Subcutaneous abdominal adipose tissue (tissue), 5 donors: ENCODE data around the gene ABHD11.
A peak's percentile ranks its signal among the peaks of the same experiment; 100 is the strongest.
"Not testable (repeated sequence)": the region's sequence is repeated elsewhere in the genome, so short reads cannot be mapped to it uniquely, and the experiment has no call there.

Experiments used
- H3K27ac ChIP-seq: one replicate; pipeline ENCODE4 v1.7.0; 2013; ENCODE audit warnings: low read depth, mild to moderate bottlenecking, inconsistent platforms, low read length, moderate library complexity
- H3K27me3 ChIP-seq, 5 donors: one replicate each; pipeline ENCODE4 v1.7.0; 2013; ENCODE audit warnings: low read length in 5 of 5, inconsistent platforms in 1 of 5; ENCODE audit not compliant: control insufficient read depth in 5 of 5, insufficient read depth in 4 of 5
- H3K36me3 ChIP-seq, 5 donors: one replicate each; pipeline ENCODE4 v1.7.0; 2013; ENCODE audit warnings: low read length in 5 of 5; ENCODE audit not compliant: control insufficient read depth in 5 of 5, insufficient read depth in 5 of 5
- H3K4me1 ChIP-seq, 5 donors: one replicate each; pipeline ENCODE4 v1.7.0; 2013; ENCODE audit warnings: low read length in 5 of 5, mild to moderate bottlenecking in 3 of 5, moderate library complexity in 1 of 5; ENCODE audit not compliant: control insufficient read depth in 5 of 5, insufficient read depth in 5 of 5
- H3K4me3 ChIP-seq, 5 donors: one replicate each; pipeline ENCODE4 v1.7.0; 2013; ENCODE audit warnings: low read length in 5 of 5, low read depth in 1 of 5
- H3K9ac ChIP-seq, 5 donors: one replicate each; pipeline ENCODE4 v1.7.0; 2013; ENCODE audit warnings: low read length in 5 of 5, mild to moderate bottlenecking in 4 of 5, moderate library complexity in 3 of 5
- H3K9me3 ChIP-seq, 5 donors: one replicate each; pipeline ENCODE4 v1.7.0; 2013; ENCODE audit warnings: low read length in 5 of 5; ENCODE audit not compliant: control insufficient read depth in 5 of 5
- donor health status: healthy.
- donor health status: healthy.
- donor health status: healthy.
- donor health status: healthy.
- donor health status: healthy.

Gene ABHD11

DNA sequence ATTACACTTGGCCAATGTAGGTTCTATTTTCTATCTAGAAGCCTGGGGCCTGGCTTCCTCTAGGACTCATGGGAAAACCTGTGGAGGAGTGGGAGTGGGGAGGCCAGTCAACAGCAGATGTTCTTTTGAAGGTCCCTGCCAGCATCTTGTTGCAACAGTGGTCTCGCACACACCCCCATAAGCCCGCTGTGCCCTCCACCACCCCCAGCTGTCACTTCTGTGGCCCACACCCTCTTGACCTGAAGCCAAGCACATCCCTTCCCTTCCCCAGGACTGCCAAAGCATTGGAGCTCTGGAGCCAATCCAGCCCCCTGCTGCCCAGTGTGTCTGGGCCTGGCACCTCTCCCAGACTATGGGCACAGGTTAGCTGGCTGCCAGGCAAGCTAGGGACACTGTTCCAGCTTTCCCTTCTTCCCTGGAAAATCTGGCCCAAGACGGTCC, 17.2 kb downstream of the ABHD11 start:
- H3K4me3 ChIP-seq: no peak overlapping the region
- peak overlapping the region; percentile 23 for H3K27ac ChIP-seq

DNA sequence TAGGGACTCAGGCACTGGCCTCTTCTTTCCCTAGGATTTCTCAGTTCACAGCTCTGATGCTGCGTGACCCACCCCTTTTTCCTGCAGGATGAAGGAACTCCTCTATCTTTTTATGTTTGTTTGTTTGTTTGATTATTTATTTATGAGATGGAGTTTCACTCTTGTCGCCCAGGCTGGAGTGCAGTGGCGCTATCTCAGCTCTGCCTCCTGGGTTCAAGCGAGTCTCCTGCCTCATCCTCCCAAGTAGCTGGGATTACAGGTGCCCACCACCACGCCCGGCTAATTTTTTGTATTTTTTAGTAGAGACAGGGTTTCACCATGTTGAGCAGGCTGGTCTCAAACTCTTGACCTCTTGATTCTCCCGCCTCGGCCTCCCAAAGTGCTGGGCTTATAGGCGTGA, 18.2 kb downstream of the ABHD11 start:
- H3K9ac ChIP-seq, H3K4me3 ChIP-seq, H3K27me3 ChIP-seq, H3K9me3 ChIP-seq, H3K36me3 ChIP-seq, H3K27ac ChIP-seq: not testable (repeated sequence)
- peaks cover 5 to 52% (median 35%) of the 10 kb centered on the region in 5 donors for H3K4me1 ChIP-seq

More for the DNA sequence above, 17.2 kb downstream of the ABHD11 start:
- no peaks in the 10 kb centered on the region for H3K36me3 ChIP-seq
- no peaks in the 10 kb centered on the region for H3K9me3 ChIP-seq
- H3K4me1 ChIP-seq: peaks cover 4 to 43% (median 31%) of the 10 kb centered on the region in 5 donors
- no peaks in the 10 kb centered on the region for H3K27me3 ChIP-seq
- no peak overlapping the region for H3K9ac ChIP-seq

DNA sequence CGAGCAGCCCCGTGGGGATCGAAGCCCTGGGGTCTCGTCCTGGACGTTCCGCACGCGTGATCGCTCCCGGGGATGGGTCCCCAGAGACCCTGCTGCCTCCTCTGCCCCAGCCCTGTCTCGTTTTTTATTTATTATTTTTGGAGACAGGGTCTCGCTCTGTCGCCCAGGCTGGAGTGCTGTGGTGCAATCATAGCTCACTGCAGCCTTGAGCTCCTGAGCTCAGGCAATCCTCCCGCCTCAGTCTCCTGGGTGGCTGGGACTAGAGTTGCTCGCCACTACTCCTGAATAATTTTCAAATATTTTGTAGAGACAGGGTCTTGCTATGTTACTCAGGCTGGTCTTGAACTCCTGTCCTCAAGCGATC, 18.8 kb downstream of the ABHD11 start:
- no peak overlapping the region for H3K9ac ChIP-seq
- no peaks in the 10 kb centered on the region for H3K9me3 ChIP-seq
- peaks cover 5 to 54% (median 35%) of the 10 kb centered on the region in 5 donors for H3K4me1 ChIP-seq
- H3K27ac ChIP-seq: no peak overlapping the region
- H3K4me3 ChIP-seq: peak overlapping the region in 4 of 5 donors; percentile 36 to 61 (median 47)
- no peaks in the 10 kb centered on the region for H3K27me3 ChIP-seq
- peaks cover 0 to 4% (median 0%) of the 10 kb centered on the region in 5 donors for H3K36me3 ChIP-seq

DNA sequence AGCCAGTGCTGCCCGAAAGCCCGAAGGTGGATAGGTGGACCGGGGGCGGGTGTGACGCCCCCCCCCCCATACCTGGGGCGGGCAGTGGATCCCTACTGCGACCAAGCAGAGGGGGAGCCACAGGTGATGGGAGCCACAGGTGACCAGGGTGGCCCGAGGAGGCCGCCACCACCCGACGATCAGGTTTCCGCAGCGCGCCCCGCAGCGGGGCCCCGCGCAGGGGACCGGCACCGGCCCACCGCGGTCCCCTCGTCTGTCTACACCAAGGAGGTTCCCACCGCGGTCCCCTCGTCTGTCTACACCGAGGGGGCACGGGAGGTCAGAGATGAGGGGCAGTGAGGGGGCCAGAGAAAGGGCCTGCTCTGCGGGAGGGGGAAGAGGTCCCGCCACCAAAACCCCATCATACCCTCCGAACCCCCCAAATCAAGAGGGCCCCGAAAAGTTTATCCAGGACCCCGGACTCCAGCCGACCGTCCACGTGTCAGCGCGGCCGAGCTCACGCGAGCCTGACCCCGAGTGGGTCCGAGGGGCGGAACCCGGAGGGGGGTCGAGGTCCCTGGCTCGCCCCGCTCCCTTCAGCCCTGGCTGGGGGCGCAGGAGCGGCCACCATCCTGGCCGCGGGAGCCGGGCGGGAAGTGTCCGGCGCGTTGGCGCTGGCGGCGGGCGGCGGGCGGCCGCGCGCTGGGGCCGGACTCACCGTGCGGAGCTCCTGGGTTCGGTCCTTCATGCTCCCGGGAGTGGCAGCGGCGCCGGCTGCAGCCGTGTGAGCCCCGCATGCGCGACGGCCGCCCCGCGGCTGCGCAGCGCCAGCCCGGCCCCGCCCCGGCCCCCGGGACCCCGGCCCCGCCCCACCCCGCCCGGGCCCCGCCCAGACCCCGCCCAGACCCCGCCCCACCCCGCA, 19.4 kb downstream of the ABHD11 start, which contains the start of gene STX1A:
STX1A (minus strand) TSS at position 765 of the 901 bp plus-strand sequence; CDS start at position 727, 38 bp downstream.
- peaks cover 0 to 4% (median 0%) of the 10 kb centered on the region in 5 donors for H3K36me3 ChIP-seq
- H3K9me3 ChIP-seq: no peaks in the 10 kb centered on the region
- H3K27ac ChIP-seq: no peak within 1 kb of the TSS
- H3K4me3 ChIP-seq: peak within 1 kb of the TSS; percentile 35 to 77 (median 69)
- H3K27me3 ChIP-seq: no peaks in the 10 kb centered on the region
- H3K4me1 ChIP-seq: peaks cover 5 to 54% (median 35%) of the 10 kb centered on the region in 5 donors
- peak within 1 kb of the TSS in 4 of 5 donors; percentile 60 to 80 (median 74) for H3K9ac ChIP-seq

DNA sequence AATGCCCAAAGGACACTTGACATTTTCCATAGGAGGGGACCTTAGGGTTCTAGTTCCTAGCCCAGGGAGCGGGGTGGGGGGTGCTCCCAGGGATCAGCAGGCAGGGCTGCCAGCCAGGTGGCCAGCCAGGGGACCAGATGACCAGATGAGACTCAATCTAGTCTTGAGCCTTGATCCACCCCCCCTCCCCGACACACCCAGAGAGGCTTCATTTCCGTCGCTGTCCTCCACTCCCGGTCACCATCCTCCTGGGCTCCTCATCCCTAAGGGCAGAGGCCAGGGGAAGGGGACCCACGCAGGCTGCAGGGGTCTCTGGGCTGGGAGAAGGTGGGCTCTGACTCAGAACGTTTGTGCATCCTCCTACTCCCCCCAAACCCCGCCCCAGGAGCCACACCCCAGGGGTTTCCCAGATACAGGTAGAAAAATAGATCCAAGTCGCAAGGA, 20.1 kb downstream of the ABHD11 start:
- Histone ChIP-seq H3K9me3 (no peaks in the 10 kb centered on the region), H3K27me3 (no peaks in the 10 kb centered on the region), H3K36me3 (peaks cover 0 to 4% (median 0%) of the 10 kb centered on the region in 5 donors), H3K4me3 (peak overlapping the region in 4 of 5 donors; percentile 67 to 77 (median 73)), H3K27ac (no peak overlapping the region), H3K4me1 (peaks cover 5 to 54% (median 35%) of the 10 kb centered on the region in 5 donors), H3K9ac (peak overlapping the region in 3 of 5 donors; percentile 60 to 80 (median 73))

DNA sequence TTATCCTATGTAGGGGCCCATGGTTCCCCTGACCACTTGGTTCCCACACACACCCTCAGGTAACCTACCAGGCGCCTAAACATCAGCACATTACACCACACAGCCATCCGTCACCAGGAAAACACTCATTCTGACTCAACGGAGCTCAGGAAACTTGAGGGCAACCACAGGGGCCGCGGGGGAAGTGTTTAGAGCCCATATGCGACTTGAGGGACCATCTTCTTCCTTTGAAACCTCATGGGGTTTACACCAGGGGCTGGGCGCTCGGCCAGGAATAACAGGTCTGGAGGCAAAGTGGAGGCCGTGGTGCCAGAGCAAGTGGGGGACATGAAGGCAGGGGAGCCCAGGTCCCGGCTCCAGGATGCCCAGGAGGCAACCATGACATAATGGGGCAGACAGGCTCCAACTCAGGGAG, 20.6 kb downstream of the ABHD11 start:
- peaks cover 0 to 4% (median 0%) of the 10 kb centered on the region in 5 donors for H3K36me3 ChIP-seq
- no peaks in the 10 kb centered on the region for H3K27me3 ChIP-seq
- no peak overlapping the region for H3K27ac ChIP-seq
- H3K9me3 ChIP-seq: no peaks in the 10 kb centered on the region
- peaks cover 5 to 54% (median 35%) of the 10 kb centered on the region in 5 donors for H3K4me1 ChIP-seq
- peak overlapping the region in 2 of 5 donors; percentile 69 to 77 for H3K4me3 ChIP-seq
- peak overlapping the region in 2 of 5 donors; percentile 30 to 80 for H3K9ac ChIP-seq

DNA sequence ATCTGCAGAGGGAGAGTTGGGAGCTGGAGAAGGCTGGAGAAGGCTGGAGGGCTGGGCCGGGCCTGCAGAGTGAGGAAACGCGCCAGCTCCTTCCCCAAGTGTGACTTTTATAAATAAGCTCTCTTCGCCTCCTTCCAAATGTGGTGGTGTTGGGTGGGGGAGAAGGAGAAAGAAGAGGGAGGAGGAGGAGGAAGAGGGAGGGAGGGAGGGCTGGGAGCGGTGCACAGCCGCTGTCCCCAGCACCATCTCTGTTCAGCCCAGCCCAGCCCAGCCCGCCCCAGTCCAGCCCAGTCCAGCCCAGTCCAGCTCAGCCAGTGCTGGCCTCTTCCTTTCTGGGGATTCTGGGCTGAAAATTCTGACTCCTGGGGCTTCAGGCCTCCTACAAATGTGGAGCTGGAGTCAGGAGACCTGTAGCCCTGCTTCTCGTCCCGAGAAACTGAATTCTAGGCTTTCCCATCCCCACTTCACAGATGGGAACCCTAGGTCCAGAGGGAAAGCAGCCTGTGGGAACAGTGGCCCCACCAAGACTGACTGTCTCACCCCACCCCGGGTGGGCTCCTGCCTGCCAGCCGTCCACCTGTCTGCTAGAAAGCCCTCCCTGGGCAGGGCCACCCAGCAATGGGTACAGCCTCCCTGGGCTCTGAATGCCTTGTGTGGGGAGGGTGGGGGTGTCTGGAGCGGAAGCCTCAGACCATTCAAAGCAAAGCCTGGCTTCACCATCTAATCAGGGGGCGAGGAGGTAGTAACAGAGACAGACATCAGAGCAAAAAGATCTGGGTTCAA, 21.4 kb downstream of the ABHD11 start:
- Histone ChIP-seq H3K9ac (peak overlapping the region in 1 of 5 donors; percentile 35), H3K27me3 (no peaks in the 10 kb centered on the region), H3K27ac (no peak overlapping the region), H3K4me1 (peaks cover 5 to 54% (median 35%) of the 10 kb centered on the region in 5 donors), H3K36me3 (peaks cover 0 to 4% (median 0%) of the 10 kb centered on the region in 5 donors), H3K4me3 (no peak overlapping the region), H3K9me3 (no peaks in the 10 kb centered on the region)

DNA sequence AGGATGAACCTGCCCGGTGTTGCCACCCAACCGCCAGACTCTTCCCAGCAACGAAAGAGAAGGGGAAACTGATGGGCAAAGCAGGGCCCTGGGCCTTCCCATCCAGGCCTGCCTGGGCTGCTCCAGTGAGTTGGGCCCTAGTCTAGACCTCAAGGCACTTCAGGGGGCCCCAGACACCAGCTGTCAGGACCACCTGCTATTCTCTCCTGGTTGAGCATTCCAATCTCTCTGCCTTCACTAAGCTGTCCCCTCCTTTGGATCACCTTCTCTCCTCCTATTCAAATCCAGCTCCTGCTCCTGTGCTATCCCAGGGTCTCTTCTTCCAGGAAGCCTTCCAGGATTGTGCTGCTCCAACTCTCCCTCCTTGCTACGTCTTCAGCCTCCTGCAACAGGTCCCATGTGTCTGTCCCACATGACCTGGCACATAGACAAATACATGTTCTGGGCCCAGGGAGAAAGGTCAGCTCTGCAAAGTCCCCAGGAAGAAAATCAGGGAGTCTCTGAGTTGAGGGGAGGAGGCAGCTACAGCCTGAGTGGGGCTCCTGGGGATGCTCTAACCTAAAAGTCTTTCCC, 22.2 kb downstream of the ABHD11 start:
- H3K9me3 ChIP-seq: no peaks in the 10 kb centered on the region
- peak overlapping the region in 1 of 5 donors; percentile 35 for H3K9ac ChIP-seq
- H3K27ac ChIP-seq: no peak overlapping the region
- peaks cover 3 to 51% (median 37%) of the 10 kb centered on the region in 5 donors for H3K4me1 ChIP-seq
- no peaks in the 10 kb centered on the region for H3K27me3 ChIP-seq
- H3K4me3 ChIP-seq: no peak overlapping the region
- peaks cover 0 to 4% (median 0%) of the 10 kb centered on the region in 5 donors for H3K36me3 ChIP-seq

DNA sequence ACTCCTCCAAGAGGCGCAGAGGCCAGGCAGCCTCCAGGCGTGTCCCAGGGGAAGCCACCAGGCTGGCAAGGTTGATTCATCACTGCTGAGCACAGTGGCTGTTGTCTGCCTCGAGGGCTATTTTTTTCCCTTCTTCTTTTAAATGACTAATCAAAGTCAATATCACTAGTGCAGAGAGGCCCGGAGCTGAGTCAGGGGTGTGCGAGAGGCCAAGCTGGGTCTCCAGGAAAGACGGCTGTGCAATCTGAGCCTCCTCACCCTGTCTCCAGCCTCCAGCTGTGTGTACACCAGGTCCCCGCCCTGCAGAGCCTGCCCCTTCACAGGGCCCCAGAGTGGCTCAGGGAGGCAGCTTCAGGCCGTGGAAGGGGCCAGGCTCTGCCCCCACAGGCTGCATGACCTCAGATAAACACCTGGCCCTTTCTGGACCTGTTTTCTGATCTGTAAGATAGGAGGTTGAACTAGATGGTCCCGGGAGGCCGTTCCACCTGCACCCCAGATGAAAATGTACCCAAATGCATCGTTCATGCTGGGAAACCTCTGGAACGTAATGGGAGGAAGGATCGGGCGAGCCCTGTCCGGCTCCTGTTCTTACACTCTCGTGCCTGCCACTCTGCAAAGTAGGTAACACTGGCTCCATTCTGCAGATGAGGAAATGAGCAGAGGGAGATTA, 22.8 kb downstream of the ABHD11 start:
- Histone ChIP-seq H3K9ac (no peak overlapping the region), H3K4me3 (no peak overlapping the region), H3K27me3 (no peaks in the 10 kb centered on the region), H3K9me3 (no peaks in the 10 kb centered on the region), H3K4me1 (peaks cover 3 to 52% (median 39%) of the 10 kb centered on the region in 5 donors), H3K36me3 (peaks cover 0 to 4% (median 0%) of the 10 kb centered on the region in 5 donors), H3K27ac (no peak overlapping the region)
